ENCODE results near the gene BCAS3. TPM values are rescaled to one million over a fixed set of nuclear protein-coding genes. Genes with fewer than 3 reads are reported as not detected.

BCAS3 gene
- total RNA-seq, 2 experiments from 2014 or later, result 20.1 to 31.8 TPM

DNA sequence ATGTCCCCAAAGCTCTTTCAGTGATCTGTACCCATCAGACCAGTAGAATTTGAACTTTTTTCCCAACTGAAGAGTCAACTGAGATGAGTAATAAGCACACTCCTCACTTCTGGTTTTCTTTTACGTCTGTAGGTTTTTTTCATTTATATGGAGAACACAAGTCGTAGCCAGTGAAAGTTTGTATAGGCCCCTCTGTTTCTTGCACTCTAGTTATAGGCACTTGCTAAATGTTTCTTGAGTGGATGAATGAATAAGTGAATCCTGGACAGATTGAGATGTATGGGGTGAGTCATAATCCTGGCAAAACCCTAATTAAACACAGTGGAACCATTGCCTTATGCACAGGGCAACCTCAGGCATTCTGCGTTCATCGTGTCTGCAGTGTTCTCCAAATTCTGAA is 528.3 kb downstream of the BCAS3 start:
- ATAC-seq (ENCODE audit: poor library complexity) (no peak), DNase-seq (no peak)
- Mint-ChIP-seq H3K9me3 (no peaks in the 10 kb centered on the region), H3K4me3 (no peak overlapping the region), H3K27me3 (no peaks in the 10 kb centered on the region), H3K36me3 (ENCODE audit: low read depth) (no peaks in the 10 kb centered on the region), H3K27ac (no peak overlapping the region), H3K4me1 (ENCODE audit: low read depth) (no peaks in the 10 kb centered on the region)
- ChIA-PET CTCF (no interaction called here), POLR2A (no interaction called here)
- Histone ChIP-seq H3K4me3 (ENCODE audit: low read length) (no peak overlapping the region), H3K27ac (ENCODE audit: low read depth in 1 of 2, low read length in 2 of 2) (no peak overlapping the region), H3K9me3 (ENCODE audit: control insufficient read depth in 1 of 2, insufficient read depth in 1 of 2, low read length in 2 of 2) (no peaks in the 10 kb centered on the region), H3K27me3 (ENCODE audit: control insufficient read depth in 1 of 2, insufficient read depth in 2 of 2, low read length in 2 of 2) (no peaks in the 10 kb centered on the region), H3K36me3 (ENCODE audit: insufficient read depth, low read length) (no peaks in the 10 kb centered on the region), H3K4me1 (ENCODE audit: insufficient read depth, low read length) (no peaks in the 10 kb centered on the region)
- TF ChIP-seq, protein P1, sequence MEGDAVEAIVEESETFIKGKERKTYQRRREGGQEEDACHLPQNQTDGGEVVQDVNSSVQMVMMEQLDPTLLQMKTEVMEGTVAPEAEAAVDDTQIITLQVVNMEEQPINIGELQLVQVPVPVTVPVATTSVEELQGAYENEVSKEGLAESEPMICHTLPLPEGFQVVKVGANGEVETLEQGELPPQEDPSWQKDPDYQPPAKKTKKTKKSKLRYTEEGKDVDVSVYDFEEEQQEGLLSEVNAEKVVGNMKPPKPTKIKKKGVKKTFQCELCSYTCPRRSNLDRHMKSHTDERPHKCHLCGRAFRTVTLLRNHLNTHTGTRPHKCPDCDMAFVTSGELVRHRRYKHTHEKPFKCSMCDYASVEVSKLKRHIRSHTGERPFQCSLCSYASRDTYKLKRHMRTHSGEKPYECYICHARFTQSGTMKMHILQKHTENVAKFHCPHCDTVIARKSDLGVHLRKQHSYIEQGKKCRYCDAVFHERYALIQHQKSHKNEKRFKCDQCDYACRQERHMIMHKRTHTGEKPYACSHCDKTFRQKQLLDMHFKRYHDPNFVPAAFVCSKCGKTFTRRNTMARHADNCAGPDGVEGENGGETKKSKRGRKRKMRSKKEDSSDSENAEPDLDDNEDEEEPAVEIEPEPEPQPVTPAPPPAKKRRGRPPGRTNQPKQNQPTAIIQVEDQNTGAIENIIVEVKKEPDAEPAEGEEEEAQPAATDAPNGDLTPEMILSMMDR (IDR thresholded peaks at IDR 0.05), result no peak
- intact Hi-C loops (cut with DNase I, micrococcal nuclease), result no loop called here

DNA sequence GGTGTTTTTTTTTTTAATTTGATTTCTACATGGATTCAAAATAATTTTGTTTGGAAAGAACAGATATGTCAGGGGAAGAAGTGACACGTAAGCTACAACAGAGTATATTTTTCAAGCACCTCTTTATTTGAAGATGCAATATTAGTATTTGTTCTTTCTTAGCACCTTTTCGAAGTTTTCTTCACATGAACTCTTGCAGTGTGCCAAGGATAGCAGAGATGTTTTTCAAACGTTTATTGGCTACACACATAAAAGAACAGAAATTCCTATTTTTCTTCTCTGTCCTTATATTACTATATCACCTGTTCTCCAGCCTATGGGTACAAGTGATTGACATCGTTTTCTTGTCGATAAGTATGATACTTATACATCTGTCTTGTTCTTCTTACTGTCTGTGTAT is 529.3 kb downstream of the BCAS3 start:
- Mint-ChIP-seq H3K4me3 (no peak overlapping the region), H3K27ac (no peak overlapping the region), H3K9me3 (no peaks in the 10 kb centered on the region), H3K27me3 (no peaks in the 10 kb centered on the region), H3K36me3 (ENCODE audit: low read depth) (no peaks in the 10 kb centered on the region), H3K4me1 (ENCODE audit: low read depth) (no peaks in the 10 kb centered on the region)
- Histone ChIP-seq H3K36me3 (ENCODE audit: insufficient read depth, low read length) (no peaks in the 10 kb centered on the region), H3K4me1 (ENCODE audit: insufficient read depth, low read length) (no peaks in the 10 kb centered on the region), H3K9me3 (ENCODE audit: control insufficient read depth in 1 of 2, insufficient read depth in 1 of 2, low read length in 2 of 2) (no peaks in the 10 kb centered on the region), H3K27ac (ENCODE audit: low read depth in 1 of 2, low read length in 2 of 2) (no peak overlapping the region), H3K4me3 (ENCODE audit: low read length) (no peak overlapping the region), H3K27me3 (ENCODE audit: control insufficient read depth in 1 of 2, insufficient read depth in 2 of 2, low read length in 2 of 2) (no peaks in the 10 kb centered on the region)
- CTCF ChIA-PET, result no interaction called here
- POLR2A ChIA-PET, result no interaction called here
- TF ChIP-seq, protein P1 (IDR thresholded peaks at IDR 0.05), result no peak
- intact Hi-C loops (cut with DNase I, micrococcal nuclease), result no loop called here
- no peak for DNase-seq
- no peak for ATAC-seq (ENCODE audit: poor library complexity)

DNA sequence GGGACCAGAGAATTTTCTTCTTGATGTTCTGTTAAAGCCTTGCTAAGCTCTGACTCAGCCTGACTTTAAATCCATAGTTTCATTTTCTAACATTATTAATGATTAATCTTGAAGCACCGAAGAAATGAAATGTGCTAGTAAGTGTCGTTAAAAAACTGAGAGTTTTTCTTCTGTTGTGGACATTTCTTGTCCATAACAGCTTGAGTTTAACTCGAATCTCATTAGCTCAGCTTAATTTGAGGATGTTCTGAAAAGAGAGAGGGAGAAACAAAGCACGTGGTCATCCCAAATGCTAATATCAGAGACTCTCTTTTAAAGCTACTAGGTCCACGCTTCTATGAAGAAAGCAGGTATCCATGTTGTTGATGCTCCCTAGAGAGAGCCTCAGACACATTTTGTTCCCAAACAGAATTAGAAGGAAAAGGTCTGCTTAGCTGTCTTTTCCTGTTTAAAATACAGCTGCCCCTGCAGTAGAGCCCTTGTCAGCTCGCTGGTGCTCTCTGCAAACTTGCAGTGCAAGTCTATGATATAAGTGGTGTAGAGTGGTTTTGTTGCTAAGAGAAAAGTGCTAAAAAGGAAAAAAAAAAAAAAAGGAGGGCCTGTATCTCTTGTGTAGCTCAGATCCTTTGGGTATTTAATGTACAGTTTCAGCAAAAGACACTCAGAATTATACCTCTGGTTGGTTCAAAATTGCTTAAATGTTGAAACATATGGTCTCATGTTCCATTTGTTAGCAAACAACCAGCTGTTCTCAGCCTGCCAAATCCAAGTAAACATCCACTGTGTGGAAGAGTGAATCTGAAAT is 530.9 kb downstream of the BCAS3 start:
- Histone ChIP-seq H3K4me1 (ENCODE audit: insufficient read depth, low read length) (no peaks in the 10 kb centered on the region), H3K9me3 (ENCODE audit: control insufficient read depth in 1 of 2, insufficient read depth in 1 of 2, low read length in 2 of 2) (no peaks in the 10 kb centered on the region), H3K36me3 (ENCODE audit: insufficient read depth, low read length) (no peaks in the 10 kb centered on the region), H3K27ac (ENCODE audit: low read depth in 1 of 2, low read length in 2 of 2) (no peak overlapping the region), H3K4me3 (ENCODE audit: low read length) (no peak overlapping the region), H3K27me3 (ENCODE audit: control insufficient read depth in 1 of 2, insufficient read depth in 2 of 2, low read length in 2 of 2) (no peaks in the 10 kb centered on the region)
- ChIA-PET CTCF (interaction anchor here (1.1 to 1.8 kb wide), 2 partner anchors 10 to 108 kb away, joined by 3 to 5 read pairs; no protein-coding TSS in a partner anchor), POLR2A (interaction anchor here (0.5 to 0.9 kb wide), 2 partner anchors 14 to 27 kb away, joined by 3 read pairs; no protein-coding TSS in a partner anchor)
- Mint-ChIP-seq H3K4me1 (ENCODE audit: low read depth) (no peaks in the 10 kb centered on the region), H3K27ac (no peak overlapping the region), H3K4me3 (no peak overlapping the region), H3K9me3 (no peaks in the 10 kb centered on the region), H3K27me3 (no peaks in the 10 kb centered on the region), H3K36me3 (ENCODE audit: low read depth) (no peaks in the 10 kb centered on the region)
- ATAC-seq (ENCODE audit: poor library complexity), result no peak
- TF ChIP-seq, protein P1 (IDR thresholded peaks at IDR 0.05), result no peak
- intact Hi-C loops (cut with DNase I, micrococcal nuclease), result no loop called here
- DNase-seq, result no peak
